MM.1S (cell line): Measurements from ENCODE around the gene RFX2.

ENCODE experiments used
- EZH2 ChIP-seq: fragments of 300-600 bp; sonication (generic); optimal IDR thresholded peaks from 2 replicates; pipeline ENCODE3; 2017; ENCODE audit warnings: low read depth, mild to moderate bottlenecking, antibody characterized with exemption, low read length, mixed read lengths
- EZH2phosphoT487 ChIP-seq: fragments of 300-600 bp; sonication (generic); IDR thresholded peaks from 2 replicates; pipeline ENCODE4 v1.6.1; 2018; ENCODE audit warnings: antibody characterized with exemption, low read length
- TF ChIP-seq, protein P1 (sequence below): fragments of 300-600 bp; sonication (generic); IDR thresholded peaks from 2 replicates; pipeline ENCODE4 v1.5.1; 2016; ENCODE audit warnings: antibody characterized with exemption, low read length, mixed read lengths

GRCh38 chr19:6117534-6117933 lies 7.2 kb upstream of the RFX2 start:
- TF ChIP-seq, protein P1, sequence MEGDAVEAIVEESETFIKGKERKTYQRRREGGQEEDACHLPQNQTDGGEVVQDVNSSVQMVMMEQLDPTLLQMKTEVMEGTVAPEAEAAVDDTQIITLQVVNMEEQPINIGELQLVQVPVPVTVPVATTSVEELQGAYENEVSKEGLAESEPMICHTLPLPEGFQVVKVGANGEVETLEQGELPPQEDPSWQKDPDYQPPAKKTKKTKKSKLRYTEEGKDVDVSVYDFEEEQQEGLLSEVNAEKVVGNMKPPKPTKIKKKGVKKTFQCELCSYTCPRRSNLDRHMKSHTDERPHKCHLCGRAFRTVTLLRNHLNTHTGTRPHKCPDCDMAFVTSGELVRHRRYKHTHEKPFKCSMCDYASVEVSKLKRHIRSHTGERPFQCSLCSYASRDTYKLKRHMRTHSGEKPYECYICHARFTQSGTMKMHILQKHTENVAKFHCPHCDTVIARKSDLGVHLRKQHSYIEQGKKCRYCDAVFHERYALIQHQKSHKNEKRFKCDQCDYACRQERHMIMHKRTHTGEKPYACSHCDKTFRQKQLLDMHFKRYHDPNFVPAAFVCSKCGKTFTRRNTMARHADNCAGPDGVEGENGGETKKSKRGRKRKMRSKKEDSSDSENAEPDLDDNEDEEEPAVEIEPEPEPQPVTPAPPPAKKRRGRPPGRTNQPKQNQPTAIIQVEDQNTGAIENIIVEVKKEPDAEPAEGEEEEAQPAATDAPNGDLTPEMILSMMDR, result no peak
- TF ChIP-seq EZH2 (no peak), EZH2phosphoT487 (no peak)
